GM12873 (cell line): ENCODE results near the gene CATSPERD.

Experiments used
- TF ChIP-seq, protein P1 (sequence below): IDR thresholded peaks from 2 replicates; pipeline ENCODE4 v1.5.1; 2012; ENCODE audit warnings: low read depth, mild to moderate bottlenecking, moderate library complexity, low read length, control low read depth; ENCODE audit not compliant: insufficient read depth; ENCODE audit errors: missing control alignments

CATSPERD gene

DNA sequence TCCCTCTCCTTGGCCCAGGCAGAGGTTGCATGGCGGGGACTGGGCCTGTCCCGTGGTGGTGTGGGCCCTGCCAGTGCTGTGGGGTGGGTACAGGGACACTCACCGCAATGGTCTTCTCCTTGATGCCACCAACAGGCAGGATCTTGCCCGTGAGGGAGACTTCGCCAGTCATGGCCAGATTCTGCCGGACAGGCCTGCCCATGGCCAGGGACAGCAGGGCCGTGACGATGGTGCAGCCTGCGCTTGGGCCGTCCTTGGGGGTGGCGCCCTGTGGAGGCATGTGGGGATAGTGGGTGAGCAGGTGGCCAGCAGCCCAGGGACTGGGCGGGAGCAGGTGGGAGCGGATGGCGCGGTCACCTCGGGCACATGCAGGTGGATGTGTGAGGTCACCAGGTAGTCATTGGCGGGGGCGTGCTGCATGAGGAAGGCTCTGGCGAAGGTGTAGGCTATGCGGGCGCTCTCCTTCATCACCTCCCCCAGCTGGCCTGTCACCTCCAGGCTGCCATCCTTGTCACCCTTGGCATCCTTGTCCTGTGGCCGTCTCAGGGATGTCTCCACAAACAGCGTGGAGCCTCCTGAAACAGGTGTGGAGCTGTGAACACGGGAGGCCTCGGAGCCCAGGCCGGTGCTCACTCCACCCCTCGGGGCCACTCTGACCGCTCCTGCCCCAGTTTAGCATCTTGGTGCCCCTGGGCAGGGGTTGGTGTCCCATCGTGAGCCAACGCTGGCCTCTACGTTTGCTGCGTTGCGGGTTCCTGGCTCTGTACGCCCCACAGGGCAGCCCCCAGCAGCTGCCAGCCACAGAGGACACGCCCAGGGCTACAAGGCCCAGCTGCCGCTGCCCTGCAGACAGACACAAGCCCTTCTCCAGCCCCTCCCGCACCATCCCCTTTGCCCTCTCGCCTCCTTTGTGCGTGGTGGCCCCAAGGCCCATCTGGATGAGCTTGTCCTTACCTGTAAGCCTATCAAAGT lies 27.0 kb upstream of the CATSPERD start:
- TF ChIP-seq, protein P1, sequence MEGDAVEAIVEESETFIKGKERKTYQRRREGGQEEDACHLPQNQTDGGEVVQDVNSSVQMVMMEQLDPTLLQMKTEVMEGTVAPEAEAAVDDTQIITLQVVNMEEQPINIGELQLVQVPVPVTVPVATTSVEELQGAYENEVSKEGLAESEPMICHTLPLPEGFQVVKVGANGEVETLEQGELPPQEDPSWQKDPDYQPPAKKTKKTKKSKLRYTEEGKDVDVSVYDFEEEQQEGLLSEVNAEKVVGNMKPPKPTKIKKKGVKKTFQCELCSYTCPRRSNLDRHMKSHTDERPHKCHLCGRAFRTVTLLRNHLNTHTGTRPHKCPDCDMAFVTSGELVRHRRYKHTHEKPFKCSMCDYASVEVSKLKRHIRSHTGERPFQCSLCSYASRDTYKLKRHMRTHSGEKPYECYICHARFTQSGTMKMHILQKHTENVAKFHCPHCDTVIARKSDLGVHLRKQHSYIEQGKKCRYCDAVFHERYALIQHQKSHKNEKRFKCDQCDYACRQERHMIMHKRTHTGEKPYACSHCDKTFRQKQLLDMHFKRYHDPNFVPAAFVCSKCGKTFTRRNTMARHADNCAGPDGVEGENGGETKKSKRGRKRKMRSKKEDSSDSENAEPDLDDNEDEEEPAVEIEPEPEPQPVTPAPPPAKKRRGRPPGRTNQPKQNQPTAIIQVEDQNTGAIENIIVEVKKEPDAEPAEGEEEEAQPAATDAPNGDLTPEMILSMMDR, result no peak

DNA sequence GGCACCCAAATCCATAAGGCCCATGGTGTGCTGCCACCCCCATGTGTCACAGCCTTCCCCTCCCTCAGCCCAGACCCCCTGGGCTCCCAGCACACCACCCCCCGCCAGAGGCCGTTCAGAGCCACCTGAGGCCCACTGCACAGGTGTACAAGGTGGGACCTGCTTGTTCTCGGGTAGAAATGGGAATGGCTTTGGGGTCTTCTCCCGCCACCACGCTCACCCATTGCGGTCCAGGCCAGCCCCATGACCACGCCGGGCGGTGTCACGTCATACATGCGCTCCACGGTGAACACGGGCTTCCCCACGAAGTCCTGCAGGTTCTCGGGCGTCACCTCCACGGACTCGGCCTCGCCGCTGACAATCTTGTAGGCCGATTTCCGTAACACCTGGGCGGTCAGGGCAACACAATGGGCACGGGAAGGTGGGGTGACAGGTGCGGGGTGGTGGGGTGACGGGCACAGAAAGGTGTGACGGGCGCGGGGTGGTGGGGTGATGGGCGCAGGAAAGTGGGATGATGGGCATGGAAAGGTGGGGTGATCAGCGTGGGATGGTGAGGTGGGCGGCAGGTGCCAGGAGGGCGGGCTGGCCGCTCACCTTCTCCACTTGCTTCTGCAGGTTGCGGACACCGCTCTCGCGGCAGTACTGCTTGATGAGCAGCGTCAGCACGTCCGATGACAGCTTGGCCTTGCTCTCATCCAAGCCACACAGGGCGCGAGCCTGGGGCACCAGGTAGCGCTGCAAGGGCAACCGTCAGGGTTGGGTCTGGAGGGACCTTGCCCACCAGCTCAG lies 26.1 kb upstream of the CATSPERD start:
- TF ChIP-seq, protein P1, result no peak

DNA sequence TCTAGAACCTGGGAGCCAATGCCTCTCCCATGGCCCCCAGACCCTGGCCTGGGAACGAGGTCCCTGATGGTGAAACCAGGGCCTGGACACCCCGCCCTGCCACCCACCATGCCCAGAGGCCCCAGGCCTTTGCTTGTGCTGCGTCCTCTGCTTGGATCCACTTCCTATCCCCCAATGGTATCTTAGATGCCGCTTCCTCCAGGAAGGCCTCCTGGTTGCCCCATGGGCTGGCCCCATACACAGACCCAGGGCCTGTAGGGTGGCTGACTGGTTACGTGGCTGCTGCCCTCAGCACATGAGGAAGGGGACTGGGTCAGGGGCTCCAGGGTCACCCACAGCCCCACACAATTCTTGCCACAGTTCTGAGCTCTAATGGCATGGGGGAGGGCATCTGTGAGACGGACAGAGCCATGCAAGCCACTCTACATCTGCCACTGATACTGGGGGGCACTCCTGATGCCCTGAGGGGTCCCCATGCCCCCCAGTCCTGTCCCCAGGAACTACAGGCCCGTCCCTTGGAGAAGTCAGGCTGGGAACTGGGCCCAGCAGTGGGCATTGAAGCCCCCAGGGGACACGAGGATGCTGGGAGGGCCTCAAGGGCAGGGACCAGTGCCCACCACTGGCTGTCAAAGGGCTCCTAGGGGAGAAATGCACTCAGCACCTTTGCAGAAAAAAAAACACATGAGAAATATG lies 25.3 kb upstream of the CATSPERD start:
- TF ChIP-seq, protein P1, result no peak

DNA sequence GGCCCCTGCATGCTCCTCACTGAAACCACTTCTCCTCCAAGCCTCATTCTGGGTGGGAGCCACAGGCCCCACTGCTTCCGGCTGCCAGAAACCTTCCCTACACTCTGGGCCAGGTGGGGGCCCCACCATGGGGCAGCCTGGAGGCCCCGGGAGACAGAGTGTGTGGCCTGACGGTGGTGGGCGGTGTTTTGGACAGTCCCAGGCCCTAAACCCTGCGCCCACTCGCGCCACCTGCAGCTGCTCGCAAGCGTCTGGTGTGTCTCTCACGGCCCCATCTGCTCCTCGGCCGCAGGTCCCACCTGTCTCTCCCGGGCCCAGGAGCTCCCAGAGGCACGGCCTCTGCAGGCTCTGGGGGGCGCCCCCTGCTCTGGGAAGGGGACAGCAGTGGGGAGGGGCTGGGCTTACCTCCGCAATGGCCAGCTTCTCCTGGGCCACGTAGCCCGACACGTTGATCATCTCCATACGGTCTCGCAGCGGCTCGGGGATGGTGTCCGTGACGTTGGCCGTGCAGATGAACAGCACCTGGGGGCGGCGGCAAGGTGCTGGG lies 24.7 kb upstream of the CATSPERD start:
- TF ChIP-seq, protein P1, result no peak

DNA sequence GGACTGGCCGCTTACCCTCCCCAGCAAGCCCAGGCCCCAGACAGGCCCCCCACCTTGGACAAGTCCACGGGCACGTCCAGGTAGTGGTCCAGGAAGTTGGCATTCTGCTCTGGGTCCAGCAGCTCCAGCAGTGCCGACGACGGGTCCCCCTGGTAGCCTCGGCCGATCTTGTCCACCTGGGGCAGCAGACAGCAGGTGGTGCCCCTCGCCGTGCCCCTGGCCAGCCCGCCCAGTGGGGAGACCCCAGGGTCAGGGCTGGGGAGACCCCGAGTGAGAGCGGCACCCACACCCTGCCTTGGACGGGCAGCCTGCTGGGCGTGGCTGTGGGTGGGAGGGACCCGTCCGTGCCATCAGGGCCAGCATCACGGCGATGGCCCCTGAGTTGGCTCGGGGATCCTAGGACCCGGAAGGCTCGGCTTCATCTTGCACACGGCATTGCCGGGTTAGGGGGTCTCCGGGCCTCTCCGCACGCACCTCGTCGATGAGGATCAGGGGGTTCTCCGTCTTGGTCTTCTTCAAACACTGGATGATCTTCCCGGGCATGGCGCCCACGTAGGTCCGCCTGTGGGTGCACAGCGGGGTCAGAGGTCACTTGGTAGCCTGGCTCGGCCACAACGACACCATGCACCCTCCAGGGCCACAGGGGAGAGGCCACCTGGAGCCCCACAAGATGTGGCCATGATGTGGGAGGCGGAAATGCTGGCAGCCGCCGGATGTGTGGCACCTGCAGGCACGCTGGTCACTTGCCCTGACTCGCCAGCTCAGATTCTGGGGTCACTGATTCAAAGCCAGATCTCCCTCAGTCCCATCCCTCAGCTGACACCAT lies 24.0 kb upstream of the CATSPERD start:
- TF ChIP-seq, protein P1, result no peak

DNA sequence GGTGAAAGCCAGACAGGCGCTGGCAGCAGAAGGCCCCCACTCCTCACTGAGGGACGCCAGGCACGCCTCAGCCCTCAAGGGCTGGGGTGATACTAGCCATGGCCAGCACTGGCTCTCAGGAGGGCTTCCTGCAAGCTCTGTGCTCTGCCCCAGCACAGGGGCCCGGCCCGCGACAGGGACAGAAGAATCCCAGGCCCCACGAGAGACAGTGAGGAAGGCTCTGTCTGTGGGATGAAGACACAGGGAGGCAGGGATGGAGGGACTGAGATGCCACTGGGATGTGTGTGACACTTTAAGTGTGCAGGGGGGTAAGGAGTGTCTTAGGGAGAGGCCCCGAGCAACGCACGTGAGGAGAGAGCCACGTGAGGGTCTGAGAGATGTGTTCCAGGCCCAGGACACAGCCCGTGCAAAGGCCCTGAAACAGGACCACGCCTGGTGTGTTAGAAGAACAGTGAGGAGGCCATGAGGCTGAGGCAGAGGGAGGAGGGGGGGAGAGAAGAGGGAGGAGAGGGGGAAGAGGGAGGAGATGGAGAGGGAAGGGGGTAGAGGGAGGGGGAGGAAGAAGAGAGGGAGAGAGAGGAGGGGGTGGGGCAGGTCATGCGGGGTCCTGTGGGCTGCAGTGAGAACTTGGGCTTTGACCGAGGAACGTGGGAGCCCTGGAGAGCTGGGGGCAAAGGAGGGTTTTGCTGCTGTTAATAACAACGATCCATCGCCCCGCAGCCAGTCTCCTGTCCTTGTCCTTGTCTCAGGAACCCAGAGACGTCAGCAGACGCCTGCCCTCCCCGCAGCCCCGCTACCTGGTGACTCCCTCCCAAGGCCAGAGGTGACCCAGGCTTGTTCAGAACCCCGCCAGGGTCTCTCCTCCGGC lies 23.2 kb upstream of the CATSPERD start:
- TF ChIP-seq, protein P1, result no peak
